Upper lobe of left lung (tissue), 6 donors: ENCODE data around the gene CDCP2. TPM values are rescaled to one million over a fixed set of nuclear protein-coding genes. Genes with fewer than 3 reads are reported as not detected.

Experiments
- ATAC-seq, 2 donors: fragments of 200-7000 bp; cut with Tn5 transposase; one replicate each; pipeline ENCODE4 v1.9.1; 2022; ENCODE audit warnings: mild to moderate bottlenecking in 2 of 2, moderate library complexity in 2 of 2; ENCODE audit not compliant: low FRiP score in 2 of 2
- DNase-seq, 2 donors: peaks; one replicate each; pipeline ENCODE4 v3.0.0-alpha.2; 2019 to 2020
- H3K27ac ChIP-seq, 4 donors: fragments of 200-600 bp; sonication (generic); one replicate each; pipeline ENCODE4 v1.5.1; 2016 to 2019
- H3K27me3 ChIP-seq, 4 donors: fragments of 200-600 bp; sonication (generic); one replicate each; pipeline ENCODE4 v1.5.1; 2017 to 2019
- H3K36me3 ChIP-seq, 4 donors: fragments of 200-600 bp; sonication (generic); one replicate each; pipeline ENCODE4 v1.5.1; 2016 to 2019
- H3K4me1 ChIP-seq, 4 donors: fragments of 200-600 bp; sonication (generic); one replicate each; pipeline ENCODE4 v1.5.1; 2018 to 2019
- H3K4me3 ChIP-seq, 4 donors: fragments of 200-600 bp; sonication (generic); one replicate each; pipeline ENCODE4 v1.5.1; 2017 to 2019; ENCODE audit warnings: mild to moderate bottlenecking in 2 of 4, moderate library complexity in 1 of 4
- H3K9me3 ChIP-seq, 4 donors: fragments of 200-600 bp; sonication (generic); one replicate each; pipeline ENCODE4 v1.5.1; 2018 to 2019
- CTCF ChIP-seq, 6 experiments: fragments of 450-650 bp in 4 of 6; fragments of 200-600 bp in 2 of 6; sonication (generic) in 2 of 6; IDR thresholded peaks; one replicate each; pipeline ENCODE4 v1.5.1; 2016 to 2019; ENCODE audit warnings: antibody characterized with exemption in 6 of 6
- EP300 ChIP-seq, 4 donors: sonication (generic); formaldehyde crosslinking; IDR thresholded peaks; one replicate each; pipeline ENCODE4 v1.5.1; 2017; ENCODE audit warnings: antibody characterized with exemption in 4 of 4, control low read depth in 2 of 4
- POLR2A ChIP-seq, 4 donors: fragments of 450-650 bp; IDR thresholded peaks; one replicate each; pipeline ENCODE4 v1.5.1; 2016 to 2017; ENCODE audit warnings: antibody characterized with exemption in 4 of 4, mild to moderate bottlenecking in 2 of 4
- POLR2AphosphoS5 ChIP-seq, 2 donors: sonication (generic); formaldehyde crosslinking; IDR thresholded peaks; one replicate each; pipeline ENCODE4 v1.5.1; 2017; ENCODE audit warnings: antibody characterized with exemption in 2 of 2
- WGBS, 2 donors: methylation state at CpG; one replicate each; pipeline ENCODE4 v1.1.5; 2017 to 2018; 5-methylcytosine and 5-hydroxymethylcytosine counted together
- total RNA-seq, 6 donors: library from RNA; depleted of rRNA in 4 of 6; stranded (reverse); fragments of >200 nt in 4 of 6; gene quantifications; one replicate each; pipeline versions ENCODE4 v1.1.0 to v1.2.1, GENCODE V29; 2016 to 2021
- donor health status: DM: no; HTN: no; CAD: no; lungs with moderate emphysema.
- donor health status: DM: no; HTN: yes; CAD: no; lungs with severe emphysema.

The CDCP2 gene
- total RNA-seq, 6 donors from 2014 or later = not detected

- Histone ChIP-seq H3K4me1 (peaks cover 12 to 13% (median 12%) of the 10 kb centered on the region in 4 donors), H3K27me3 (no peaks in the 10 kb centered on the region), H3K4me3 (no peak overlapping the region), H3K36me3 (no peaks in the 10 kb centered on the region), H3K27ac (no peak overlapping the region), H3K9me3 (no peaks in the 10 kb centered on the region)
- 82 to 86% methylated on average over 8 of the region's 8 CpGs for WGBS, 2 donors
- no peak for TF ChIP-seq POLR2A (IDR thresholded peaks at IDR 0.05)
- DNase-seq (no peak), ATAC-seq (no peak)
These were observed 34.1 kb downstream of the CDCP2 start for GRCh38 chr1:54118704-54119103.

GRCh38 chr1:54117815-54118563, 34.8 kb downstream of the CDCP2 start:
- Histone ChIP-seq H3K36me3 (no peaks in the 10 kb centered on the region), H3K27me3 (no peaks in the 10 kb centered on the region), H3K9me3 (no peaks in the 10 kb centered on the region), H3K27ac (no peak overlapping the region), H3K4me1 (peaks cover 12 to 13% (median 12%) of the 10 kb centered on the region in 4 donors), H3K4me3 (no peak overlapping the region)
- WGBS, 2 donors = 86 to 92% methylated on average over 11 of the region's 11 CpGs
- no peak for ATAC-seq
- TF ChIP-seq POLR2A (IDR thresholded peaks at IDR 0.05) = no peak
- TF ChIP-seq POLR2AphosphoS5 (IDR thresholded peaks at IDR 0.05) = no peak
- TF ChIP-seq EP300 (IDR thresholded peaks at IDR 0.05) = no peak
- no peak for TF ChIP-seq CTCF (IDR thresholded peaks at IDR 0.05)
- no peak for DNase-seq

GRCh38 chr1:54115520-54115919, 37.3 kb downstream of the CDCP2 start:
- Histone ChIP-seq H3K4me3 (no peak overlapping the region), H3K27me3 (no peaks in the 10 kb centered on the region), H3K9me3 (no peaks in the 10 kb centered on the region), H3K27ac (no peak overlapping the region), H3K36me3 (no peaks in the 10 kb centered on the region), H3K4me1 (no peaks in the 10 kb centered on the region)
- no peak for ATAC-seq
- TF ChIP-seq POLR2AphosphoS5 (IDR thresholded peaks at IDR 0.05) = no peak
- no peak for TF ChIP-seq CTCF (IDR thresholded peaks at IDR 0.05)
- no peak for TF ChIP-seq EP300 (IDR thresholded peaks at IDR 0.05)
- no peak for TF ChIP-seq POLR2A (IDR thresholded peaks at IDR 0.05)
- DNase-seq = no peak
- WGBS, 2 donors = 89 to 90% methylated on average over 3 of the region's 3 CpGs

GRCh38 chr1:54114955-54115354, 37.8 kb downstream of the CDCP2 start:
- DNase-seq = no peak
- no peaks in the 10 kb centered on the region for H3K36me3 ChIP-seq
- ATAC-seq = no peak
- 80 to 85% methylated on average over 6 of the region's 6 CpGs for WGBS, 2 donors
- H3K4me1 ChIP-seq = no peaks in the 10 kb centered on the region
- TF ChIP-seq POLR2A (IDR thresholded peaks at IDR 0.05) = no peak
- TF ChIP-seq CTCF (IDR thresholded peaks at IDR 0.05) = no peak
- TF ChIP-seq EP300 (IDR thresholded peaks at IDR 0.05) = no peak
- TF ChIP-seq POLR2AphosphoS5 (IDR thresholded peaks at IDR 0.05) = no peak
- no peaks in the 10 kb centered on the region for H3K27me3 ChIP-seq
- no peak overlapping the region for H3K27ac ChIP-seq
- H3K9me3 ChIP-seq = no peaks in the 10 kb centered on the region
- H3K4me3 ChIP-seq = no peak overlapping the region

GRCh38 chr1:54114001-54114400, 38.8 kb downstream of the CDCP2 start:
- DNase-seq = no peak
- Histone ChIP-seq H3K27ac (no peak overlapping the region), H3K4me1 (no peaks in the 10 kb centered on the region), H3K4me3 (no peak overlapping the region), H3K27me3 (no peaks in the 10 kb centered on the region), H3K9me3 (no peaks in the 10 kb centered on the region), H3K36me3 (no peaks in the 10 kb centered on the region)
- TF ChIP-seq POLR2AphosphoS5 (IDR thresholded peaks at IDR 0.05) = no peak
- no peak for TF ChIP-seq POLR2A (IDR thresholded peaks at IDR 0.05)
- TF ChIP-seq CTCF (IDR thresholded peaks at IDR 0.05) = no peak
- TF ChIP-seq EP300 (IDR thresholded peaks at IDR 0.05) = no peak
- WGBS, 2 donors = 80 to 89% methylated on average over 3 to 4 of the region's 4 CpGs
- ATAC-seq = no peak
